HG03521 (cell line): ENCODE measurements around the gene RAPGEF1.

ENCODE experiments used
- ATAC-seq: cut with Tn5 transposase; IDR thresholded peaks from one replicate; pipeline ENCODE4 v1.9.1; 2021; ENCODE audit warnings: mild to moderate bottlenecking, moderate library complexity; ENCODE audit not compliant: unreplicated experiment

RAPGEF1 gene, protein sequence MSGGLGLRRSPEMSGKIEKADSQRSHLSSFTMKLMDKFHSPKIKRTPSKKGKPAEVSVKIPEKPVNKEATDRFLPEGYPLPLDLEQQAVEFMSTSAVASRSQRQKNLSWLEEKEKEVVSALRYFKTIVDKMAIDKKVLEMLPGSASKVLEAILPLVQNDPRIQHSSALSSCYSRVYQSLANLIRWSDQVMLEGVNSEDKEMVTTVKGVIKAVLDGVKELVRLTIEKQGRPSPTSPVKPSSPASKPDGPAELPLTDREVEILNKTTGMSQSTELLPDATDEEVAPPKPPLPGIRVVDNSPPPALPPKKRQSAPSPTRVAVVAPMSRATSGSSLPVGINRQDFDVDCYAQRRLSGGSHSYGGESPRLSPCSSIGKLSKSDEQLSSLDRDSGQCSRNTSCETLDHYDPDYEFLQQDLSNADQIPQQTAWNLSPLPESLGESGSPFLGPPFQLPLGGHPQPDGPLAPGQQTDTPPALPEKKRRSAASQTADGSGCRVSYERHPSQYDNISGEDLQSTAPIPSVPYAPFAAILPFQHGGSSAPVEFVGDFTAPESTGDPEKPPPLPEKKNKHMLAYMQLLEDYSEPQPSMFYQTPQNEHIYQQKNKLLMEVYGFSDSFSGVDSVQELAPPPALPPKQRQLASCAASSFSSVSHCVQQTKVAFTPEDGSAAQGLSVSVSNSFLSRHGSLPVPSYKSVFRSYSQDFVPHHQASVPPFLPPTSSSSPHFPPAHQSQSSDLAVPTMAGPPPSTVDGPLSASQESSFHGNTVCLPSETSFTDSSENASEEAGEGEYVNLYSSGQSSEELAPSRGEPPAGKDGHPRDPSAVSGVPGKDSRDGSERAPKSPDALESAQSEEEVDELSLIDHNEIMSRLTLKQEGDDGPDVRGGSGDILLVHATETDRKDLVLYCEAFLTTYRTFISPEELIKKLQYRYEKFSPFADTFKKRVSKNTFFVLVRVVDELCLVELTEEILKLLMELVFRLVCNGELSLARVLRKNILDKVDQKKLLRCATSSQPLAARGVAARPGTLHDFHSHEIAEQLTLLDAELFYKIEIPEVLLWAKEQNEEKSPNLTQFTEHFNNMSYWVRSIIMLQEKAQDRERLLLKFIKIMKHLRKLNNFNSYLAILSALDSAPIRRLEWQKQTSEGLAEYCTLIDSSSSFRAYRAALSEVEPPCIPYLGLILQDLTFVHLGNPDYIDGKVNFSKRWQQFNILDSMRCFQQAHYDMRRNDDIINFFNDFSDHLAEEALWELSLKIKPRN (N-terminal part only)

DNA sequence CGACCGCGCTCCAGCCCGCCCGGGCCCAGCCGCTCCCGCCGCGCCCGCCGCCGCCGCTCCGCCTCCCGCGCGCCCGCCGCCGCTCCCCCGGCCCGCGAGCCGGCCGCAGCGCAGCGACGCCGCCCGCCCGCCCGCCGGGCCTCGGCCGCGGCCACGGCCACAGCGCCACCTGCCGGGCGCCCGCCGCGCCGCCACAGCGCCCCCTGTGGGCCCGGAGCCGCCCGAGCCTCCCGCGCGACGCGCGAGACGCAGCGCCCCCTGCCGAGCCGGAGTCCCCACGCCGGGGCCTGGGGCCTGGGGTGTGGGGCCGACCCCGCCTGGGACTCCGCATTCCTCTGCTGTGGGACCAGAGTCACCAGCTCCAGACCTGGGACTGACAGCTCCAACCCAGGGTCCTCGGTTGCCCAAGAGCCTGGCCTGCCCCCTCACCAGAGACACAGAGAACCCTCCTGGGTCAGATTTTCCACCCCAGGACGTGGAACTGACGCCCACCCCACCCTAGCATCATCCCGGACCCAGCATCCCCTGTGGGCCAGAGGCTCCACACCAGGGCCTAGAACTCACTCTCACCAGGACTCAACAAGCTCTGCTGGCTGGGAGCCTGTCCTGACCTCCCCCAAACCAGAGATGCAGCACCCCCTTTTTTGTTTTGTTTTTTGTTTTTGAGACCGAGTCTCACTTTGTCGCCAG, at the start of gene RAPGEF1:
RAPGEF1 (minus strand) TSS at position 118 of the 690 bp plus-strand sequence. CDS start 246 bp downstream, outside the sequence.
- ATAC-seq, result peak; percentile 67

DNA sequence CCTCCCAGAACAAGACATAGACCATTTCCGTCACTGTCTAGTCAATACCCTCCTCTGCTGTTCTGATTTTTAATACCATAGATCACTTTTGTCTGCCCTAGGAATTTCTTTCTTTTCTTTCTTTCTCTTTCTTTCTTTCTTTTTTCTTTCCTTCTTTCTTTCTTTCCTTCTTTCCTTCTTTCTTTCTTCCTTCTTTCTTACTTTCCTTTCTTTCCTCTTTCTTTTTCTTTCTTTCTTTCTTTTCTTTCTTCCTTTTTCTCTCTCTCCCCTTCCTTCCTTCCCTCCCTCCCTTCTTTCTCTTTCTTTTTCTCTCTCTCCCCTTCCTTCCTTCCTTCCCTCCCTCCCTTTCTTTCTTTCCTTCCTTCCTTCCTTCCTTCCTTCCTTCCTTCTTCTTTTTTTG, 49.0 kb upstream of the RAPGEF1 start:
- no peak for ATAC-seq

DNA sequence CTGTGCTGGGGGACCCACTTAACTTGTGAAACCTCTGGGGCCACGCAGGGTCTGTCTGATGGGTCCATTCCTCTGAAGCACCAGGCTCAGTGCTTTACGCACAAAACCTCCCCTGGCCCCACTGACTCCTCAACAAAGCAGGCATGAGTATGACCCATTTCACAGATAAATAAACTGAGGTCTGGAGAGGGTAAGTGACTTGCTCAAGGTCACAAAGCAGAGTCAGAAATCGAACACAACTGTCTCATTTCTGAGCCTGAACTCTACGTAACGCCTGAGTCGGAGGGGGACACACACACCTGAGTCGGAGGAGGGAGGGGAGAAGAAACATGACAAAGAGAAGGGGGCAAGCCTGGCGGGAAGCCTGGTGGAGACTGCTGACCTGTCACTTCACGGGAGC, 48.0 kb upstream of the RAPGEF1 start:
- ATAC-seq, result no peak

DNA sequence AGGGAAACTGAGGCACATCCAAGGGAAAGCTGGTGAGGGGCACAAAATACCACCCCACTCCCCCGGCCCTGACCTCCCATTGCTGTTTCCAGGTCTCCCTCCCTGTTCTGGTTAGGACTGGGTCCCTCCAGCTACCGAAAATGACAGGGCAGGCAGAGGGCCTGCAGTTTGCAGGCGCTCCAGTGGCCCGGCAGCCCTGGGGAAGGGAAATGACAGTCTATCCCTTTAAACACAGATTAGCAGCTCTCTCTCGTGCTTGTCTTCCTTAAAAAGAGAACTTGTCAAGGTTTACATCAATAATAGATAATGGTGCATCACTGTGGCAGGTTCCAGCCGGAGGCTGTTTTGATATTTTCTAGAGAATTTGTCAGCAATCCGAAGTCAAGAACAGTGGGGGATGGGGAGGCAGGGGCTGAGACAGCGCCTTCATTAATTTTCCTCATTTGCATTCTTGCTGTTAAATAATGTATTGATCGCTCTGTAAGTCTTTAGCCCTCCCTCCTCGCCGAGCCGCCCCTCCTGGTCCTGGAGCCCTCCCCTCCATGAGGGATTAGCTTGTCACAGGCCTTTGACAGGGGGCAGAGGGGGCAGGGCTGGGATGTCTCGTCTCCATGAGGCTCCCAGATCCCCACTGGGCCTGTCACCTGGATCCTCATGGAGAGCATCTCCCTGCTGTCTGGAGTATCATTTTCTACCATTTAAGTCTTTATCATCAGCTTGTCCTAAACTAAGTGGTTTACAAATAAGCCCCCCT, 45.0 kb upstream of the RAPGEF1 start:
- no peak for ATAC-seq

DNA sequence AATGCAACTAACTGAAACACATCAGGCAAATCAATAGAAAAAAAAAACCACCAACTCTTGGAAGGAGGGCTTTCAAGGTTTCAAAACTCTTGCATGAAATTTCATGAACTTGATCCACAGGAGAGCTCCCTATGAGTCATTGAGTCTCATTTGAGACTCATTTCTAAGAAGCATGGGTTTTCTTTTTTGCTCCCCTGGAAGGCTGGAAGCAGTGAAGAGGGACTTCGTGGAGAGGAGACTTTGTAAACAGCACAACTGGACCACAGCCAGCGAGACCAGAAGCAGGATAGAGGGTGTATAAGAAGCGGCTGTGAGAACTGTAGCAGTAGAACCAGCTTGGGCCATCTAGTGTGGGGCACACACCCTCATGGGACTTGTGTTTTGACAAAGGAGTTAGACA, 41.2 kb upstream of the RAPGEF1 start:
- no peak for ATAC-seq

DNA sequence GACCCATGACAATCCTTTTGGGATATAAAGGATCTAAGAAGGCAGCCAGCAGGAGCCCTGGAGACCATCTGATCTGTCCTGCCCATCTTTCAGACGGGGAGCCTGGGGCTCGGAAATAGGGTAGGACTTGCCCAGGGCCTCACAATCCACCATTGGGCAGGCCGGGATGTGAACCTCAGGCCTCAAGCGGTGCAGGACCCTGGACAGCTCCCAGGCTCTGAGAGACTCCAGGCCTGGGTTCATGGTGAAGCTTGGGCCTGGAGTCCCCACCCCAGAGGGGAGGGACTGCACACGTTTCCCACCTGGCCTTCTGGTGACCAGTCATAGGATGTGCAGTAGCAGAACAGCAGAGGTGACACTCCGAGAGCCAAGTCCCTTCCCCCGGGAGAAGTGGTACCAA, 36.6 kb upstream of the RAPGEF1 start:
- no peak for ATAC-seq

DNA sequence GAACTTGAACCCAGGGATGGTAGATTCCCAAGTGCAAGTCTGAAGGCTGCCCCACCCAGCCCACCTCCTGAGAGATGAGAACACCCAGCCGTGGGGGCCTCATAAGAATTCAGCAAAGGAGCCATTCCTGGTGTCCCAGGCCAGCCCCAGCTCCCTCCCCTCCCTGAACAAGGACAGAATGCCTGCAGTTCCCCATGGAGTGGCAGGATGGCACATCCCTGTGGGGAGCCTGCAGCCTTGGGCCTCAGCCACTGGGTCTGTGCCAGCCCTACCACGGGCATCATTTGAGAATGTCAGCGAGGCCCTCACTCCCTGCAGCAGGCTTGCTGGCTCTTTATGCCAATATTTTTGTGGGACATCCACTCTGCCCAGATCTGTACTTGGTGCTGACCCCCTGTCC, 36.2 kb upstream of the RAPGEF1 start:
- no peak for ATAC-seq

DNA sequence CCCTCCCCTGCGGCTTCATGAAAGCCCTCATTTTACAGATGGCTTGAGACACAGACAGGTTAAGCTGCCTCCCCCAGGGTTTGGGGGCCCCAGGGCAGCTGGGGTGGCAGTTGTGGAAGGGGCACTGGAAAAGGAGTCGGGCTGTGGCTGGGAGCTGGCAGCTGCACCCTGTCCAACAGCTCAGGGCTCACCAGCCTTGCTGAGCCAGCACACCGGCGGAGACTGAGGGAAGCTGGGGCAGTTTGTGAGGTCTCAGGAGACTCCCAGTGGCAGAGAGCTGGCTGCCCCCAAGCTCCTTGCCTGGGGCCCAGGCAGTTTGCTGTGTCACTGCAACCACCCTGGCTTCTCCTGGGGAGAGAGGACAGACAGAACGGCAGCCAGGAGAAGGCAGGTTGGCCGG, 34.8 kb upstream of the RAPGEF1 start:
- no peak for ATAC-seq

DNA sequence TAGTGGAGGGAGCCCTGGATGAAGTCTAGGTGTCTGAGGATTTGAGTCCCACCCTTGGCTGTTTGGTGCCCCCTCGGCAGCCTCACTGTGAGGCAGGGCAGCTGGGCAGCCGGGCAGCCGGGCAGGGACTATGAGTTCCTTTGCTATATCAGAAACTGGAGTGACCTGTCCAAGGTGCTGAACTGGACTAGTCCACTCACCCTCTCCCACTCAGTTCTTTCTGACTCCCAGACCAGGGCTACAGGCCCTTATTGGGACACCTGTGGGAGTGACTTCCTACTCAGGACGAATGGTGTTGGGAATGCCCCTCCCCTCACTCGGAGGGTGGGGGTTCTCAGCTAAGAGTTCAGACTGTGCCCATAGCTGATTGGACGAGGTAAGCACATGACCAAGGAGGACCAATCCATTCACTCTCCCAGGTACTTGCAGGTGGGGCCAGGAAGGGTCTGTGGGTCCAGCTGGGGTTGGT, 34.1 kb upstream of the RAPGEF1 start:
- no peak for ATAC-seq

DNA sequence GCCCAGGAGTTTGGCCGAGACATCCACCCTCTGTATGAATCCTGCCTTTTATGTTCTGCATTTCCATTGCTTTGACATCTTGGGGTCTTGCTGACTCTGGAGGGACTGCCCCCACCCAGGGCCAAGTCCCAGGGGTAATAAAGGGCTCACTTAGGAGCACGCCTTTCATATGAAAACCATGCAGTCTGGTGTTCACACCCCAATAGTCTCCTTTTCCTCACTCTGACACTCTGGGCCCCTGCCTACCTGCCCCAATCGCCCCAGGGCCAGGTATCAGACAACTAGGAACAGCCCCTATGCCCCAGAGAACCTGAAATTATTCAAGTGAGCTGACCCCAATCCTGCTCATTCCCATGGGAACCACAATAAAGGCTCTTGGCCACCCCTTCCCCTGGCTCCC, 33.1 kb upstream of the RAPGEF1 start:
- ATAC-seq, result no peak

DNA sequence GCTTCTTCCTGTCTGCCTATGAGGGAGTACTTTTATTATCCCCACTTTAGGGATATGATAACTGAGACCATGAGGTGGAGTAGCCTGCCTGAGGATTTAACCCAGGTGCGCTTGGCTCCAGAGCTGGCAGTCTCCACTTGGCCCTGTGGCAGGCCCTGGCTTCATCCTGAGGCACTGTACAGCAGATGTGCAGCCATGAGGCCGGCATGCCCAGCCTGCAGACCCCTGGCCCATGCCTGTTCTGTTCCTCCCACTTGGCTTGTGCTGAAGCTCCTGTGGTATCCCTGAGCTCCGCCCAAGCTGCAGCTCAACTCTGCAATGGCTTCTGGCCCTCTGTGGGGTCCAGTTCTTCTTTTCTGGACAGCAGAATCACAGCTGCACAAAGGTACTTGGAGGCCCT, 31.8 kb upstream of the RAPGEF1 start:
- no peak for ATAC-seq

DNA sequence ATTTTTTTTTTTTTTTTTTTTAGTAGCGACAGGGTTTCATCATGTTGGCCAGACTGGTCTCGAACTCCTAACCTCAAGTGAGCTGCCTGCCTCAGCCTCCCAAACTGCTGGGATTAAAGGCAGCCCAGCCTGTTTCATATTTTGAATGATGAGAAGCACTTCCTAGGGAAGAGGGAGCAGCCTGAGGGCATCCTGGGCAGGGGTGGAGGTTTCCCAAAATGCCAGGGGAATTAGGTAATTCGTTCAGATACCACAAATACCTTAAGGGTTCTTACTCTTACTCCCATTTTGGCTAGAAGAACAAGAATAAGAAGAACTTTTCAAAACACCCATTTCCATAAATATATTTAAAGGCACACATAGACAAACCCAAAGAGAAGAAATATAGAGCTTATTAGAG, 29.5 kb upstream of the RAPGEF1 start:
- ATAC-seq, result no peak

DNA sequence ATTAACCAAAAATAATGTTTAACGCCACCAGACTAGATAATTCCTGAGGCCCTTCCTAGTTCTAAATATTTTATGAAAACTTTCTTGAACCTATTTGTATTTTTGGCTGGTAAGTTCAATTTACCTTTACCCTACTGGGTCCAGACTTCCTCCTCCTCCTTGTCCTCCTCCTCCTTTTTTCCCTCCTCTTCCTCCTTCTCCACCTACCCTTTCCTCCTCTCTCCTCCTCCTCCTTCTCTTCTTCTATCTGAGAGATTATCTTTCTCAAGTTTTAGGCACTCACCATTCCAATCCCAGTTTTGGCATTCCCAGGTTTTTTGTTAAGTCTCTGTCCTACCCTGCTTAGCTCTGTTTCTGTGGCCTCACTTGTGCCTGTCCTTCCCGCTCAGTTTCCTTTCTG, 24.7 kb upstream of the RAPGEF1 start:
- no peak for ATAC-seq

DNA sequence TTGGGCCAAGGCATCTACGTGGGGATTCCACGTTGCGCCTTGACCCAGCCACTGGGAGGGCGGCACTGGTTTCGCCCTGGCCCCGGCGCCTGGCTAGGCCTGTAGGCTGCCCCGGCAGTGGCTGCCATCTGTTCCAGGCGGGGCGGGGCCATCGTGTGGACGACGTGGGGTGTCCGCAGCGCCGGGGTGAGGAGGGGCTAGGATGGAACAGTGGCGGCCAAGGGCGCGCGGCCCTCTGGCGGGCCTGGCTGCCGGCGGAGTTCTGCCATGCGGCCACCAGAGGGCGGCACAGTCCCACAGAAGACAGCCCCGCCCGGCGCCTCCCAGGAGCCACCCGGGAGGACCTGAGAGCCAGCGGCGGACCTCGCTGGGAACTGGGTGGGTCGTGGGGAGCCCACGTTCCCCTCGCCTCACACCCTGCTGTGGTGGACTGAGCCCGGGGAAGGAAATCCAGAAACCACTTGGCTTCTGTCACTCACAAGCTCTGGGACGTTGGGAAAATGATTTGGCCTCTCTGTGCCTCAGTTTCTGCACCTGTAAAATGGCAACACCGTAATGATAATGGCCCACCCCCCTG, 22.6 kb upstream of the RAPGEF1 start:
- ATAC-seq, result peak; percentile 51

DNA sequence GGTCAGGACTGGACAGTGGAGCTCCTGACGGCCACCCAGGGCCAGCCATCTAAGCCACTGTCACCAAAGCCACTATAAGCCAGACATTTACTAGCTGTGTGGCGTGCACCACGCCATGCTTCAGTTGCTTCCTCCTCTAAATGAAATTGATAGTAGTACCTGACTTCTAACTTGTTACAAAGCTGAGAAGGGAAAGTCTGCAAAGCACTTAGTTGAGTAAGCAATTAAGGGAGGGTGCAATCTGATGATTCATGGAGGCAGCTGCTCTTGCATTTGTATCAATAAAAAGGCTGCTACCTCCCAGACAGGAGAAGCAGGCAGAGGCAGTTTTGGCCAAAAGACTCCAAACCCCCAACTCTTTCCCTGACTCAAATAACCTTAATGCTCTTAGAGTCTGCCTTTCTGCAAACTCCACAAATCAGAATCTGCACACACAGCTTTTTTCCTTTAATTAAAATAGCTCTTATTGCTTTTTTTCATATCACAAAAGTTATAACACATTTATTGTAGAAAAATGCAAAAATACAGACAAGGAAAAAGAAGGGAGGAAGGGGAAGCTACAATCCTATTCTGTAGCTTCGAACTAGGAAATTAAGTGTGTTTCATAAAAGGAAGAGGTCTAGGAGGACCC, 19.3 kb upstream of the RAPGEF1 start:
- ATAC-seq, result no peak

DNA sequence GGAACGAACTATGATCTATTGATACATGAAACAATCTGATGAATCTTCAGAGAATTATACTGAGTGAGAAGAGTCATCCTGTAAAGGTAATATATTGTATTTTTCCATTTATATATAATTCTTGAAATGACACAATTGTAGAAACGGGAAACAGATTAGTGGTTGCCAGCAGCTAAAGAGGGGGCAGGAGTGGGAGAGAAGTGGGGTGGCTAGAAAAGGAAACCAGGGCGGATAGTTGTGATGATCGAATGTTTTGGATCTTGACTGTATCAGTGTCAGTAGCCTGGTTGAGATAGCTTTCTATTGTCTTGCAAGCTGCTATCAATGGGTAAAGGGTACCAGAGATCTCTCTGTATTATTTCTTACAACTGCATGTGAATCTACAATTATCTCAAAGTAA, 17.7 kb upstream of the RAPGEF1 start:
- ATAC-seq, result no peak

DNA sequence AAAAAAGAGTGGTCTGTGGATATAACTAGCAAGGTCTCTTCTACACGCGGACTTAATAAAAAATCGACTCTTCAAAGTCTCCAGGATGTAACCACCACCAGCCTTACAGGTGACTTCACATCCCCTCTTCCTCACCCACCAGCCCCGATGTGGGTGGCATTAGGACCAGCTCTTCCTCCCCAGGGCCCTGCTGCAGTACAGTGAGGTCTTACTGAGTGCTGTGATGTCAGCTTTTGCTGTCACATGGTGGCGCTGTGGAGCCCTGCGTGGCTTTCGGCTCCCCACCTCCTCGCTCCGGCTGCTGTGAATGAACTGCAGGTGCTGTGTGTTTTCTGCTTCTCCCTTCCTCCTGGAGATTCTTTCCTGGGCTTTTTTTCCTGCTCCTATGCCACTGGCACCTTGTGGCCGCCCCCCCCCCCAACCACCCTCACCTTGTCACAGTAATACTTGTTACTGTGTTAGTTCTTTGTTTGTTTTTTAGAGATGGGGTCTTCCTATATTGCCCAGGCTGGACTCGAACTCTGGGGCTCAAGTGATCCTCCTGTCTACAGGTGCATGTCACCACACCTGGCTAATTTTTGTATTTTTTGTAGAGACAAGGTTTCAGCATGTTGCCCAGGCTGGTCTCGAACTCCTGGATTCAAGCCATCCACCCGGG, 15.8 kb upstream of the RAPGEF1 start:
- ATAC-seq, result peak; percentile 58

DNA sequence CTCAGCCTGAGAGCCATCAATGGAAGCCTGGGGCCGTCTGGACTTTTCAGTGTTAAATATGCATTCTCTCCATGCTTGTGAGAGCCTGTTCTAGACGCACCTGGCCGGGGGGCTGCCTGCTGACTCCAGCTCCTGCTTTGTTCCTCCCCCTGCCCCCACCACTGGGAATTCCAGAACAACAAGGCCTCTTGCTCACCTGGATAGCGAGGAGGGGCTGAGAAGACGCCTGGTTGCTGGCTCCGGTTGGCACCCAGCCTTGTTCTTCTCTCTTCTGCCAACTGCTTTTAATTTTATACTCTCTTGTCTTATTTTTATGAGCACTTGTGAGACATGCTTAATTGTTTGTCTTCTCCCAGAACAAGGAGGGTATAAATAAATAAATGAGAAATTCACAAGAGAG, 15.0 kb upstream of the RAPGEF1 start:
- no peak for ATAC-seq
